Smooth muscle cell (in vitro differentiated cells): ENCODE measurements around the gene GP1BB. TPM values are rescaled to one million over a fixed set of nuclear protein-coding genes. Genes with fewer than 3 reads are reported as not detected.

Experiments
- DNase-seq: peaks from one replicate; lab custom pipeline; 2025; ENCODE audit not compliant: unreplicated experiment; lab: John Stamatoyannopoulos, UW
- H2AFZ ChIP-seq: fragments of 200-600 bp; sonication (generic); 2 replicates; pipeline ENCODE4 v1.6.0; 2016; ENCODE audit warnings: antibody characterized with exemption, low read depth, mild to moderate bottlenecking
- H3F3A ChIP-seq: fragments of 200-600 bp; sonication (generic); 2 replicates; pipeline ENCODE4 v1.6.0; 2017; ENCODE audit warnings: antibody characterized with exemption, low read depth
- H3K27ac ChIP-seq: fragments of 200-600 bp; sonication (generic); 2 replicates; pipeline ENCODE4 v1.5.1; 2016; ENCODE audit warnings: low read depth, mild to moderate bottlenecking
- H3K27me3 ChIP-seq: fragments of 200-600 bp; sonication (generic); 2 replicates; pipeline ENCODE4 v1.6.1; 2016; ENCODE audit warnings: low read depth, mild to moderate bottlenecking
- H3K36me3 ChIP-seq: fragments of 200-600 bp; sonication (generic); 2 replicates; pipeline ENCODE4 v1.5.1; 2016; ENCODE audit warnings: low read depth
- H3K4me1 ChIP-seq: fragments of 200-600 bp; sonication (generic); 2 replicates; pipeline ENCODE4 v1.5.1; 2016; ENCODE audit warnings: low read depth
- H3K4me2 ChIP-seq: fragments of 200-600 bp; sonication (generic); 2 replicates; pipeline ENCODE4 v1.6.0; 2016; ENCODE audit warnings: mild to moderate bottlenecking
- H3K4me3 ChIP-seq: fragments of 200-600 bp; sonication (generic); 2 replicates; pipeline ENCODE4 v1.5.1; 2016; ENCODE audit warnings: mild to moderate bottlenecking
- H3K79me2 ChIP-seq: fragments of 200-600 bp; sonication (generic); 2 replicates; pipeline ENCODE4 v1.6.0; 2016; ENCODE audit warnings: low read depth, mild to moderate bottlenecking
- H3K9ac ChIP-seq: fragments of 200-600 bp; sonication (generic); 2 replicates; pipeline ENCODE4 v1.6.0; 2016; ENCODE audit warnings: low read depth
- H3K9me3 ChIP-seq: fragments of 200-600 bp; sonication (generic); replicated peaks from 2 replicates; pipeline ENCODE4 v1.5.1; 2016; ENCODE audit warnings: low read depth
- H4K20me1 ChIP-seq: fragments of 200-600 bp; sonication (generic); 2 replicates; pipeline ENCODE4 v1.6.0; 2016; ENCODE audit warnings: low read depth
- WGBS: methylation state at CpG from one replicate; pipeline ENCODE4 v1.1.7; 2016; ENCODE audit warnings: low lambda C conversion rate; 5-methylcytosine and 5-hydroxymethylcytosine counted together
- polyA plus RNA-seq: library from polyadenylated mRNA; unstranded; fragments of >200 nt; fragmentation: Nextera tagmentation; extraction: Ambion mirVana; gene quantifications from 2 replicates; pipeline ENCODE4 v1.2.1, GENCODE V29; 2016
- total RNA-seq: library from RNA; depleted of rRNA; stranded (reverse); fragments of >200 nt; gene quantifications from 2 replicates; pipeline ENCODE4 v1.2.3, GENCODE V29; 2014
- TF ChIP-seq, protein P1 (sequence below): fragments of 200-600 bp; sonication (generic); IDR thresholded peaks from 2 replicates; pipeline ENCODE4 v1.5.1; 2017; ENCODE audit warnings: borderline replicate concordance, mild to moderate bottlenecking, antibody characterized with exemption; ENCODE audit not compliant: insufficient read depth, poor library complexity, severe bottlenecking

The GP1BB gene
- total and polyA plus RNA-seq, 2 experiments from 2014 or later, result 0.94 to 9.7 TPM

DNA sequence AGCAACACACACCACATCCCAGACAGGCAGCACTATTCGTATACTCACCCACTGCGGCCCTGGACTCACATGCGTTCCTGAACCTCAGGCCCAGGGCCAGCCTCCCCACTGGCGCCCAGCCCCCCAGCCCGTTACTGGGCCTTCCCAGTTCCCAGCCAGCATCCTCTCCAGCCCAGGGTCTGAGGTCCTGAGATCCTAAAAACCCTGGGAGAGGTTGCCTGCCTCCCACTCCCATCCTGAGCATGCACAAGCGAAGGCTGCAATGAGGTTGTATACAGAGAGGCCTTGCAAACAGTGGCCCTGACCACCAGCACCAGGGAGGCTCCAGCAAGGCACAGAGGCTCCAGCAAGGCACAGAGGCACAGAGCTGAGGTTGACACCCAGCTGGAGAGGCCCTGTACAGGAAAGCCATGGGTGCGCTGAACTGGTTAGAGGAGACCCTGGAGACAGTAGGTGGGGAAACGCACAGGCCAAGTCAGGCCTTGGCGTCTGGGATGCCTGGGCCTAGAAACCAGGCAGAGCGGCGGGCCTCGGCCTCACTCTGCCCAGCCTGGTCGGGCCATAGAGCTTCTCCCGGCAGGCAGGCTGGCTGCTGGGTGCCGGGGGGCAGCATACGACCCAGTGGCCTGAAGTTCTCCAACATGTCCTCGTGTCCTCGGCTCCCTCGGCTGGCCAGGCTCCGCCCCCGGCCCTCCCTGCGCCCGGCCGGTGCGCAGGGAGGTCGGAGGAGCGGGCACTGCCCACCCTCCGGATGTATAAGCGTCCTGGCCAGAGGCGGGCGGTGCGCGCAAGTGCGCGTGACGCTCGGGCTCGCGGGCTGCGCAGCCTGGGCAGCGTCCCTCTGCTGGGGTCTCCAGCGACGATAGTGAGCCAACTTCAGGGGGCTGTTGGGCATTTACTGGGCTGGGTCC is 34.9 kb downstream of the GP1BB start:
- no peak overlapping the region for H3K4me2 ChIP-seq
- no peak overlapping the region for H2AFZ ChIP-seq
- no peak overlapping the region for H3K4me3 ChIP-seq
- TF ChIP-seq, protein P1, sequence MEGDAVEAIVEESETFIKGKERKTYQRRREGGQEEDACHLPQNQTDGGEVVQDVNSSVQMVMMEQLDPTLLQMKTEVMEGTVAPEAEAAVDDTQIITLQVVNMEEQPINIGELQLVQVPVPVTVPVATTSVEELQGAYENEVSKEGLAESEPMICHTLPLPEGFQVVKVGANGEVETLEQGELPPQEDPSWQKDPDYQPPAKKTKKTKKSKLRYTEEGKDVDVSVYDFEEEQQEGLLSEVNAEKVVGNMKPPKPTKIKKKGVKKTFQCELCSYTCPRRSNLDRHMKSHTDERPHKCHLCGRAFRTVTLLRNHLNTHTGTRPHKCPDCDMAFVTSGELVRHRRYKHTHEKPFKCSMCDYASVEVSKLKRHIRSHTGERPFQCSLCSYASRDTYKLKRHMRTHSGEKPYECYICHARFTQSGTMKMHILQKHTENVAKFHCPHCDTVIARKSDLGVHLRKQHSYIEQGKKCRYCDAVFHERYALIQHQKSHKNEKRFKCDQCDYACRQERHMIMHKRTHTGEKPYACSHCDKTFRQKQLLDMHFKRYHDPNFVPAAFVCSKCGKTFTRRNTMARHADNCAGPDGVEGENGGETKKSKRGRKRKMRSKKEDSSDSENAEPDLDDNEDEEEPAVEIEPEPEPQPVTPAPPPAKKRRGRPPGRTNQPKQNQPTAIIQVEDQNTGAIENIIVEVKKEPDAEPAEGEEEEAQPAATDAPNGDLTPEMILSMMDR, result no peak
- H3F3A ChIP-seq, result no peaks in the 10 kb centered on the region
- no peaks in the 10 kb centered on the region for H4K20me1 ChIP-seq
- H3K79me2 ChIP-seq, result no peaks in the 10 kb centered on the region
- 25% methylated on average over 35 of the region's 43 CpGs for WGBS
- peaks cover 13% of the 10 kb centered on the region for H3K4me1 ChIP-seq
- peaks cover 94% of the 10 kb centered on the region for H3K27me3 ChIP-seq
- H3K9ac ChIP-seq, result no peak overlapping the region
- H3K36me3 ChIP-seq, result no peaks in the 10 kb centered on the region
- no peaks in the 10 kb centered on the region for H3K9me3 ChIP-seq
- H3K27ac ChIP-seq, result no peak overlapping the region
- DNase-seq, result no peak

DNA sequence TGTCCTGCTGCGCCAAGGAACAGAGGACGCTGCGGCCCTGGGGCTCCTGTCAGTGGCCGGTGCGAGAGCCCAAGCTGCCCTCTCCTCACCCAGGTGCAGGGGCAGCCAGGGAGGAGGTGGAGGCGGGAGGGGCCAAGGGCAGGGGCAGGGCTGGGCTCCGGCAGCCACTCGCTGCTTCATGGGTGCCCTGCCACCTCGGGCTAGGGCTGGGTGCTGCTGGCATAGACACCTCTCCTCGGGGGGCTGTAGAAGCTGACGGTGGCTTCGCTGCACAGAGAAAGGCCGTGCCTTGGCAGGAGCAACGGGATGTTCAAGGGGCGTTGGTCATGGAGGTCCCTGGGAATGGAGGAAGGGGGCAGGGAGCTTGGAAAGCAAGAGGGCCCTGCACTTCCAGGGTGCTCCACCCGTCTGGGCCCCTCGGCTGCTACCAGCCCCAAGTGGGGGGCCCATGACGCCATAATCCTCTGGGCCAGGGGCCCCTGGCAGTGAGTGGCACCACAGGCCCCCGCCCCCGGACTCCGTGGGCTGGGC is 35.6 kb downstream of the GP1BB start:
- Histone ChIP-seq H3K9me3 (no peaks in the 10 kb centered on the region), H3K79me2 (no peaks in the 10 kb centered on the region), H3K4me2 (no peak overlapping the region), H3K27ac (no peak overlapping the region), H2AFZ (no peak overlapping the region), H3K36me3 (no peaks in the 10 kb centered on the region), H3K4me1 (peaks cover 13% of the 10 kb centered on the region), H3K4me3 (no peak overlapping the region), H3K9ac (no peak overlapping the region), H3F3A (no peaks in the 10 kb centered on the region), H3K27me3 (peaks cover 94% of the 10 kb centered on the region), H4K20me1 (no peaks in the 10 kb centered on the region)
- TF ChIP-seq, protein P1, result no peak
- DNase-seq, result no peak
- WGBS, result 11% methylated on average over 16 of the region's 21 CpGs

DNA sequence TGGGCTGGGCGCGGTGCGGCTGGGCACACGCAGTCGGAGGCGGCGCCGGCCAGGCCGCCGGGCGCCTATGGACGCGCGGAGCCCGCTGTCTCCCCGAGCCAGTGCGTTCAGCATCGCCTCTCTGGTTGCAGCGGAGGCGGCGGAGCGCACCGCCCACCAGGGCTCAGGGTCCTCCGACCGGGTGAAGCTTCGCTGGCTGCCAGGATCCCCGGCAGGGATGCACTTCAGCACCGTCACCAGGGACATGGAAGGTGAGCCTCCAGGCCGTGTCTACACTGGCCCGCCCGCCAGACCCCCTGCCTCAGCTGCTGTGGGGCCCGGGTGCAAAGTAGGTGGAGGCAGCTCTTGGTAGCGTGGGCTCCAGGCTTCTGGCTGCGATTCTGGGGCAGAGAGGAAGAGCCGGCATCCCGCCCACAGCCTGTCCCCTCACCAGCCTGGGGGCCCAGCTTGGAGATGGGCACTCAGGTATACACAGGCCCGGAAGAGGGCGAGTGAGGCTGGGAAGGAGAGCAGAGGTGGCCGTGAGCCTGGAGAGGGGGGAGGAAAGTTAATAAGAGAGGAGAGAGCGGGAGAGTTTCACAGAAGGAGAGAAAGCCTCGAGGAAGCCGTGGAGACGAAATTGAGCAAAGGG is 36.2 kb downstream of the GP1BB start:
- Histone ChIP-seq H3K9me3 (no peaks in the 10 kb centered on the region), H2AFZ (no peak overlapping the region), H3K4me1 (peaks cover 13% of the 10 kb centered on the region), H3K27ac (no peak overlapping the region), H3K79me2 (no peaks in the 10 kb centered on the region), H3K27me3 (peaks cover 94% of the 10 kb centered on the region), H3F3A (no peaks in the 10 kb centered on the region), H3K36me3 (no peaks in the 10 kb centered on the region), H3K9ac (no peak overlapping the region), H4K20me1 (no peaks in the 10 kb centered on the region), H3K4me3 (no peak overlapping the region), H3K4me2 (peak overlapping the region; percentile 76)
- DNase-seq, result no peak
- 4% methylated on average over 20 of the region's 43 CpGs for WGBS
- TF ChIP-seq, protein P1, result no peak
